ENCODE results near the gene SRSF3. TPM values are rescaled to one million over a fixed set of nuclear protein-coding genes. Genes with fewer than 3 reads are reported as not detected.
"Not testable (repeated sequence)": the region's sequence is repeated elsewhere in the genome, so short reads cannot be mapped to it uniquely, and the experiment has no call there.

Gene SRSF3
- total RNA-seq, 6 donors from 2014 or later: 61.5 to 220 (median 167) TPM

DNA sequence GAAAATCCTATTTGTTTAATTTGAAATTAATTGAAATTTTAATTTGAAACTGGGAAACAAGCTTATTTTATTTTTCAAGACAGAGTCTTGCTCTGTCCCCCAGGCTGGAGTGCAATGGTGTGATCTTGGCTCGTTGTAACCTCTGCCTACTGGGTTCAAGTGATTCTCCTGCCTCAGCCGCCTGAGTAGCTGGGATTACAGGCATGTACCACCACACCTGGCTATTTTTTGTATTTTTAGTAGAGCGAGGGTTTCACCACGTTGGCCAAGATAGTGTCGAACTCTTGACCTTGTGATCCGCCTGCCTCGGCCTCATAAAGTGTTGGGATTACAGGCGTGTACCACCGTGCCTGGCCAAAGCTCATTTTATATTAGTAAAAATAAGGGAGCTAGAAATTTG is 4.2 kb downstream of the SRSF3 start:
- no peak for ATAC-seq (ENCODE audit: low FRiP score in 2 of 2)
- 34 to 37% methylated on average over 9 of the region's 9 CpGs for WGBS, 2 donors
- no peaks in the 10 kb centered on the region for H3K27me3 ChIP-seq
- DNase-seq: peak in 1 of 2 donors; percentile 12
- H3K4me1 ChIP-seq: peaks cover 61 to 73% (median 66%) of the 10 kb centered on the region in 4 donors
- H3K9me3 ChIP-seq: no peaks in the 10 kb centered on the region
- H3K36me3 ChIP-seq: peaks cover 58 to 72% (median 63%) of the 10 kb centered on the region in 4 donors
- H3K27ac ChIP-seq: peak overlapping the region in 2 of 4 donors; percentile 35 to 55
- peak overlapping the region; percentile 15 to 80 (median 68) for H3K4me3 ChIP-seq
- no peak for TF ChIP-seq POLR2A (IDR thresholded peaks at IDR 0.05)
- TF ChIP-seq EP300 (IDR thresholded peaks at IDR 0.05): no peak
- no peak for TF ChIP-seq POLR2AphosphoS5 (IDR thresholded peaks at IDR 0.05)
- TF ChIP-seq, protein P1, sequence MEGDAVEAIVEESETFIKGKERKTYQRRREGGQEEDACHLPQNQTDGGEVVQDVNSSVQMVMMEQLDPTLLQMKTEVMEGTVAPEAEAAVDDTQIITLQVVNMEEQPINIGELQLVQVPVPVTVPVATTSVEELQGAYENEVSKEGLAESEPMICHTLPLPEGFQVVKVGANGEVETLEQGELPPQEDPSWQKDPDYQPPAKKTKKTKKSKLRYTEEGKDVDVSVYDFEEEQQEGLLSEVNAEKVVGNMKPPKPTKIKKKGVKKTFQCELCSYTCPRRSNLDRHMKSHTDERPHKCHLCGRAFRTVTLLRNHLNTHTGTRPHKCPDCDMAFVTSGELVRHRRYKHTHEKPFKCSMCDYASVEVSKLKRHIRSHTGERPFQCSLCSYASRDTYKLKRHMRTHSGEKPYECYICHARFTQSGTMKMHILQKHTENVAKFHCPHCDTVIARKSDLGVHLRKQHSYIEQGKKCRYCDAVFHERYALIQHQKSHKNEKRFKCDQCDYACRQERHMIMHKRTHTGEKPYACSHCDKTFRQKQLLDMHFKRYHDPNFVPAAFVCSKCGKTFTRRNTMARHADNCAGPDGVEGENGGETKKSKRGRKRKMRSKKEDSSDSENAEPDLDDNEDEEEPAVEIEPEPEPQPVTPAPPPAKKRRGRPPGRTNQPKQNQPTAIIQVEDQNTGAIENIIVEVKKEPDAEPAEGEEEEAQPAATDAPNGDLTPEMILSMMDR (IDR thresholded peaks at IDR 0.05): no peak

DNA sequence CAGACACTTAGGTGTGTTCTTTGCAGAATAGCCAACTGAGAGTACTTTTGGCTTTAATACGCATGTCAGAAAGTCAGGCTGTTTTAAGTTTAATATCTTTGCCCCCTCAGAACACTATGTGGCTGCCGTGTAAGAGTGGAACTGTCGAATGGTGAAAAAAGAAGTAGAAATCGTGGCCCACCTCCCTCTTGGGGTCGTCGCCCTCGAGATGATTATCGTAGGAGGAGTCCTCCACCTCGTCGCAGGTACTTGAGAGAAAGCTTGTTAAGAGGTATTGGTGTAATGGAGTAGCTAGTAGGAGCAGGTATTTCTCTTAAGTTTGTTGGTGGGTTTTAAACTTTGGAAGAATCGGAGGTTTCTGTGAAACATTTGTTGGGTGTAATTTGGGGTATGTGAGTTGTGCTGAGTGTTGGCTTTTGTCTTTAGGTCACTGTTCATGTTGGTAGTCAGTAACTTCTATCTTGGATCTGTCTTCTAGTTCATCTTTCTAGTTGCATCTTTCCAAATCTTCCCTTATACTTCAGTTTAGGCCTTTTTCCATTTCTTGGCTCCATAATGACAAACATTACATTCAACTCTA is 4.7 kb downstream of the SRSF3 start:
- Histone ChIP-seq H3K36me3 (peaks cover 63 to 77% (median 68%) of the 10 kb centered on the region in 4 donors), H3K27ac (peak overlapping the region in 2 of 4 donors; percentile 35 to 55), H3K4me1 (peaks cover 64 to 73% (median 68%) of the 10 kb centered on the region in 4 donors), H3K4me3 (peak overlapping the region in 3 of 4 donors; percentile 57 to 80 (median 78)), H3K9me3 (no peaks in the 10 kb centered on the region), H3K27me3 (no peaks in the 10 kb centered on the region)
- TF ChIP-seq, protein P1 (IDR thresholded peaks at IDR 0.05): no peak
- TF ChIP-seq POLR2AphosphoS5 (IDR thresholded peaks at IDR 0.05) (no peak), POLR2A (IDR thresholded peaks at IDR 0.05) (no peak), EP300 (IDR thresholded peaks at IDR 0.05) (no peak)
- no peak for ATAC-seq (ENCODE audit: low FRiP score in 2 of 2)
- peak in 1 of 2 donors; percentile 2 for DNase-seq
- 40 to 47% methylated on average over 11 of the region's 11 CpGs for WGBS, 2 donors

DNA sequence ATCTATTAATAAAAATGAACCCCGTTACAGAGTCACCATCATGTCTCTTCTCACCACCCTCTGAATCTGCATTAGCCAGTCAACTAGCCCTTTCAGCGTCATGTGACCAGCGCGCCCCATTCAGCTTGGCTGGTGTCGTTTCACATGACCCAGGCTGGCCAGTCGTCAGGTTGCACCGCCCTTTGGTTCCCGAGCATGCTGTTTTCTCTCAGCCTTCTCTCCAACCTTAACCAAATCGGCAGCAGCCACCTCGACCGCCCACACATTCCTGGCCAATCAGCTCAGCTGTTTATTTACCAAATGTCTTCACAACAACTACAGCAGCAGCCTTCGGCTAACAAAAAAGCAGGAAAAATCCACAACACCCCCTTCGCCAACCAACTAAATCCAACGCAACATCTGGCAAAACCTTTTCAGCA is 5.6 kb downstream of the SRSF3 start:
- ATAC-seq (ENCODE audit: low FRiP score in 2 of 2) (peak; percentile 11 to 62), DNase-seq (peak in 1 of 2 donors; percentile 37)
- Histone ChIP-seq H3K4me3 (peak overlapping the region in 1 of 4 donors; percentile 78), H3K27me3 (no peaks in the 10 kb centered on the region), H3K4me1 (peaks cover 72 to 80% (median 75%) of the 10 kb centered on the region in 4 donors), H3K9me3 (no peaks in the 10 kb centered on the region), H3K27ac (peak overlapping the region in 2 of 4 donors; percentile 40 to 49), H3K36me3 (peaks cover 73 to 87% (median 78%) of the 10 kb centered on the region in 4 donors)
- whole genome bisulfite sequencing, 2 donors: 67% methylated on average over 14 of the region's 14 CpGs
- peak in 1 of 2 donors; percentile 14 for TF ChIP-seq POLR2AphosphoS5 (IDR thresholded peaks at IDR 0.05)
- no peak for TF ChIP-seq EP300 (IDR thresholded peaks at IDR 0.05)

DNA sequence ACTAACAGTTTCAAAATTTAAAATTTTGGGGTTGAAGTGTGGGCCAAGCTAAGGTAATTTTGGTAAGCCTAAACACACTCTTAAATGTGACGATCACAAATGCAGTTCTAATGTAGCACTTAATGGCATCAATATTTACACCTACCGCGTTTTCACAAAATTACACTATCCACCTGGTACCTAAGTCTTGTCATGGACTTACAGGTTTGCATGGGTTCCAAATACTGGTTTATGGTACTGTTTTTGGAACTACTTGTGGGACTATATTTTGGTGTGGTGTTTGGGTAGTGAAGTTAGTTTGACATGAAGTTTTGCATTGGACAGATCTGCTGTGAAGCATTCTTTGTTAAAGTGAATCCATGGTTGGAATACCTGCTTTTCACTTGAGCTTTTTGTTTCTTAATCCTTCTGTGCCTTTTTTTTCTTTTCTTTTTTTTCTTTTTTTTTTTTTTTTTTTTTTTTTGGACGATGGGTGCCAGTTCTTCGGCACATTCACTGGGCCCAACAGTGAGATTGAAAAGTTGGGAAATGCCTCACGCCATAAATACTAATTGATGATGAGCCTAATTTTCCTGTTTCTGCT is 6.5 kb downstream of the SRSF3 start:
- TF ChIP-seq EP300 (IDR thresholded peaks at IDR 0.05): no peak
- no peak for TF ChIP-seq POLR2A (IDR thresholded peaks at IDR 0.05)
- TF ChIP-seq, protein P1 (IDR thresholded peaks at IDR 0.05): no peak
- TF ChIP-seq POLR2AphosphoS5 (IDR thresholded peaks at IDR 0.05): no peak
- H3K36me3 ChIP-seq: peaks cover 80 to 95% (median 86%) of the 10 kb centered on the region in 4 donors
- peaks cover 80 to 89% (median 83%) of the 10 kb centered on the region in 4 donors for H3K4me1 ChIP-seq
- WGBS, 2 donors: 66 to 72% methylated on average over 6 of the region's 6 CpGs
- H3K4me3 ChIP-seq: peak overlapping the region in 1 of 4 donors; percentile 78
- ATAC-seq (ENCODE audit: low FRiP score in 2 of 2) (no peak), DNase-seq (no peak)
- H3K9me3 ChIP-seq: no peaks in the 10 kb centered on the region
- H3K27ac ChIP-seq: no peak overlapping the region
- H3K27me3 ChIP-seq: no peaks in the 10 kb centered on the region

DNA sequence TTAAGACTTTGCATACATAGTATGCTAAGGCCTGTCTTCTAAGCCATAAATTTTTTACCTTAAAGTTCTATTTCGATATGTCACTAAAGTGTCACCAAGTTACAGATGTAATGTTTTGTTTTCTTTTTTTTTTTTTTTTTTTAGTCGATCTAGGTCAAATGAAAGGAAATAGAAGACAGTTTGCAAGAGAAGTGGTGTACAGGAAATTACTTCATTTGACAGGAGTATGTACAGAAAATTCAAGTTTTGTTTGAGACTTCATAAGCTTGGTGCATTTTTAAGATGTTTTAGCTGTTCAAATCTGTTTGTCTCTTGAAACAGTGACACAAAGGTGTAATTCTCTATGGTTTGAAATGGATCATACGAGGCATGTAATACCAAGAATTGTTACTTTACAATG is 7.7 kb downstream of the SRSF3 start:
- H3K9me3 ChIP-seq; H3K27me3 ChIP-seq; ATAC-seq (ENCODE audit: low FRiP score in 2 of 2); H3K27ac ChIP-seq; DNase-seq; H3K4me3 ChIP-seq: not testable (repeated sequence)
- Histone ChIP-seq H3K36me3 (peaks cover 85 to 100% (median 94%) of the 10 kb centered on the region in 4 donors), H3K4me1 (peaks cover 85 to 97% (median 89%) of the 10 kb centered on the region in 4 donors)
- WGBS, 2 donors: 55 to 58% methylated on average over 3 of the region's 3 CpGs

Data from upper lobe of left lung (tissue), 6 donors.